H9 (cell line): Measurements from ENCODE around the gene CLSTN3. TPM values are rescaled to one million over a fixed set of nuclear protein-coding genes. Genes with fewer than 3 reads are reported as not detected.

ENCODE experiments used
- DNase-seq: peaks from one replicate; pipeline ENCODE4 v3.0.0-alpha.2; 2017
- H2AFZ ChIP-seq: one replicate; pipeline ENCODE4 v1.6.1; 2013; ENCODE audit warnings: mild to moderate bottlenecking, low read length, control low read depth, moderate library complexity
- H2AK5ac ChIP-seq: 2 replicates; pipeline ENCODE4 v1.6.1; 2013; ENCODE audit warnings: low read length, control low read depth, mixed read lengths; ENCODE audit not compliant: insufficient read length
- H2BK120ac ChIP-seq: one replicate; pipeline ENCODE4 v1.6.1; 2013; ENCODE audit warnings: low read depth, mild to moderate bottlenecking, low read length, control low read depth, inconsistent platforms; ENCODE audit not compliant: poor library complexity, severe bottlenecking
- H2BK12ac ChIP-seq: 2 replicates; pipeline ENCODE4 v1.6.1; 2013; ENCODE audit warnings: low read length, control low read depth, mixed read lengths, low read depth; ENCODE audit not compliant: insufficient read length
- H2BK15ac ChIP-seq: 2 replicates; pipeline ENCODE4 v1.6.1; 2013; ENCODE audit warnings: low read depth, low read length, control low read depth
- H2BK20ac ChIP-seq: one replicate; pipeline ENCODE4 v1.6.1; 2013; ENCODE audit warnings: low read depth, mild to moderate bottlenecking, low read length, control low read depth, inconsistent platforms; ENCODE audit not compliant: poor library complexity, severe bottlenecking
- H2BK5ac ChIP-seq: 2 replicates; pipeline ENCODE4 v1.6.1; 2013; ENCODE audit warnings: low read length, control low read depth, mixed read lengths; ENCODE audit not compliant: insufficient read length
- H3K14ac ChIP-seq: 2 replicates; pipeline ENCODE4 v1.6.1; 2013; ENCODE audit warnings: low read length, control low read depth; ENCODE audit not compliant: insufficient read depth
- H3K18ac ChIP-seq: 2 replicates; pipeline ENCODE4 v1.6.1; 2013; ENCODE audit warnings: low read depth, mild to moderate bottlenecking, mixed read lengths, low read length, control low read depth; ENCODE audit not compliant: insufficient read length
- H3K23ac ChIP-seq: 2 replicates; pipeline ENCODE4 v1.6.1; 2013; ENCODE audit warnings: low read length, control low read depth, mixed read lengths, low read depth; ENCODE audit not compliant: insufficient read length
- H3K23me2 ChIP-seq: 2 replicates; pipeline ENCODE4 v1.6.1; 2013; ENCODE audit warnings: low read depth, mild to moderate bottlenecking, mixed read lengths, low read length, control low read depth; ENCODE audit not compliant: insufficient read length, poor library complexity, severe bottlenecking
- H3K27ac ChIP-seq: 2 replicates; pipeline ENCODE4 v1.5.1; 2013; ENCODE audit warnings: low read length, control low read depth, mixed read lengths, low read depth; ENCODE audit not compliant: insufficient read length
- H3K27me3 ChIP-seq: 2 replicates; pipeline ENCODE4 v1.6.1; 2013; ENCODE audit warnings: low read length, control low read depth, inconsistent platforms; ENCODE audit not compliant: insufficient read depth
- H3K4ac ChIP-seq: 2 replicates; pipeline ENCODE4 v1.6.1; 2013; ENCODE audit warnings: low read depth, mild to moderate bottlenecking, control low read depth, inconsistent platforms, low read length, moderate library complexity
- H3K4me1 ChIP-seq: 2 replicates; pipeline ENCODE4 v1.6.1; 2013; ENCODE audit warnings: low read length, control low read depth, inconsistent platforms; ENCODE audit not compliant: insufficient read depth
- H3K4me2 ChIP-seq: 2 replicates; pipeline ENCODE4 v1.6.1; 2013; ENCODE audit warnings: low read length, control low read depth, mixed read lengths; ENCODE audit not compliant: insufficient read length, insufficient read depth
- H3K56ac ChIP-seq: 2 replicates; pipeline ENCODE4 v1.6.1; 2013; ENCODE audit warnings: low read depth, mild to moderate bottlenecking, mixed read lengths, low read length, control low read depth; ENCODE audit not compliant: insufficient read length
- H3K79me1 ChIP-seq: 2 replicates; pipeline ENCODE4 v1.6.1; 2013; ENCODE audit warnings: low read depth, mild to moderate bottlenecking, moderate library complexity, low read length, control low read depth, inconsistent platforms; ENCODE audit not compliant: insufficient read depth, poor library complexity, severe bottlenecking
- H3K79me2 ChIP-seq: 2 replicates; pipeline ENCODE4 v1.6.1; 2013; ENCODE audit warnings: low read length, control low read depth, inconsistent platforms; ENCODE audit not compliant: insufficient read depth
- H3K9ac ChIP-seq: 2 replicates; pipeline ENCODE4 v1.6.1; 2013; ENCODE audit warnings: low read length, control low read depth, mixed read lengths; ENCODE audit not compliant: insufficient read length; ENCODE audit errors: extremely low read depth
- H3K9me3 ChIP-seq: one replicate; pipeline ENCODE4 v1.6.1; 2013; ENCODE audit warnings: low read depth, low read length, inconsistent platforms; ENCODE audit not compliant: control insufficient read depth
- H3T11ph ChIP-seq: one replicate; pipeline ENCODE4 v1.6.1; 2013; ENCODE audit warnings: mild to moderate bottlenecking, low read length, control low read depth, inconsistent platforms
- H4K20me1 ChIP-seq: one replicate; pipeline ENCODE4 v1.6.1; 2013; ENCODE audit not compliant: control insufficient read depth, insufficient read length, insufficient read depth
- H4K5ac ChIP-seq: 2 replicates; pipeline ENCODE4 v1.6.1; 2013; ENCODE audit warnings: low read depth, mild to moderate bottlenecking, mixed read lengths, low read length, control low read depth; ENCODE audit not compliant: insufficient read length
- H4K8ac ChIP-seq: replicated peaks from 2 replicates; pipeline ENCODE4 v1.6.1; 2013; ENCODE audit warnings: low read length, control low read depth, mixed read lengths, low read depth; ENCODE audit not compliant: insufficient read length
- H4K91ac ChIP-seq: 2 replicates; pipeline ENCODE4 v1.6.1; 2013; ENCODE audit warnings: low read depth, mild to moderate bottlenecking, moderate library complexity, mixed read lengths, low read length, control low read depth; ENCODE audit not compliant: insufficient read length
- H3K27ac Mint-ChIP-seq, 3 experiments: 2 replicates in 2 of 3; 3 replicates in 1 of 3; pipeline ENCODE4 v1.8.0; 2020 to 2021; ENCODE audit warnings: mixed read lengths in 3 of 3, mild to moderate bottlenecking in 1 of 3, moderate library complexity in 1 of 3
- H3K27me3 Mint-ChIP-seq: 2 replicates; pipeline ENCODE4 v1.8.0; 2021; ENCODE audit warnings: low read depth, mild to moderate bottlenecking, moderate library complexity, mixed read lengths
- H3K36me3 Mint-ChIP-seq, 3 experiments: 2 replicates in 2 of 3; 3 replicates in 1 of 3; pipeline ENCODE4 v1.8.0; 2020 to 2021; ENCODE audit warnings: low read depth in 3 of 3, mixed read lengths in 3 of 3; ENCODE audit not compliant: insufficient read depth in 1 of 3
- H3K4me1 Mint-ChIP-seq, 2 experiments: 2 replicates each; pipeline ENCODE4 v1.8.0; 2020; ENCODE audit warnings: mixed read lengths in 2 of 2
- H3K4me3 Mint-ChIP-seq, 2 experiments: 2 replicates in 1 of 2; 3 replicates in 1 of 2; pipeline ENCODE4 v1.8.0; 2020 to 2021; ENCODE audit warnings: mild to moderate bottlenecking in 2 of 2, mixed read lengths in 2 of 2, moderate library complexity in 1 of 2
- H3K9me3 Mint-ChIP-seq, 2 experiments: 2 replicates in 1 of 2; 3 replicates in 1 of 2; pipeline ENCODE4 v1.8.0; 2020; ENCODE audit warnings: mild to moderate bottlenecking in 2 of 2, mixed read lengths in 2 of 2, moderate library complexity in 1 of 2
- CTCF ChIP-seq: fragments of 200-600 bp; sonication (generic); conservative IDR thresholded peaks from 3 replicates; pipeline ENCODE4 v1.8.0; 2021; ENCODE audit warnings: antibody characterized with exemption, mild to moderate bottlenecking
- WGBS: extraction: QIAGEN DNeasy Blood & Tissue Kit; methylation state at CpG from one replicate; pipeline ENCODE4 v1.1.7; 2013; ENCODE audit warnings: missing lambda C conversion rate, low lambda C conversion rate, mixed read lengths; ENCODE audit not compliant: insufficient read length; ENCODE audit errors: extremely low coverage; 5-methylcytosine and 5-hydroxymethylcytosine counted together
- total RNA-seq: library from RNA; stranded (reverse); gene quantifications from 2 replicates; pipeline ENCODE4 v1.2.1, GENCODE V29; 2021

Gene CLSTN3
- total RNA-seq, 1 experiment from 2014 or later, result 26.2 TPM

- Mint-ChIP-seq H3K4me1 (peaks cover 33 to 34% of the 10 kb centered on the region in 2 experiments), H3K27ac (no peak overlapping the region), H3K36me3 (peaks cover 8 to 10% (median 8%) of the 10 kb centered on the region in 3 experiments; a peak in 6 of 7 replicates), H3K4me3 (no peak overlapping the region), H3K27me3 (peaks cover 10% of the 10 kb centered on the region), H3K9me3 (no peaks in the 10 kb centered on the region)
- no peak for TF ChIP-seq CTCF
- no peaks in the 10 kb centered on the region for H3K79me1 ChIP-seq
- WGBS, result no CpG with 5 or more reads among the region's 5 CpGs
- H3K4ac ChIP-seq, result no peak overlapping the region
- no peak for DNase-seq
- no peak overlapping the region for H3K18ac ChIP-seq
- no peaks in the 10 kb centered on the region; the same call in 1 of the 2 replicates for H3K27me3 ChIP-seq
- no peak overlapping the region for H3K56ac ChIP-seq
- no peak overlapping the region for H2BK5ac ChIP-seq
- no peak overlapping the region for H3T11ph ChIP-seq
- H4K20me1 ChIP-seq, result no peaks in the 10 kb centered on the region
- peaks cover 16% of the 10 kb centered on the region; the same call in 1 of the 2 replicates for H3K4me1 ChIP-seq
- no peak overlapping the region for H3K14ac ChIP-seq
- no peak overlapping the region for H3K23ac ChIP-seq
- H2BK15ac ChIP-seq, result no peak overlapping the region
- no peak overlapping the region for H3K4me2 ChIP-seq
- H2BK12ac ChIP-seq, result no peak overlapping the region
- H4K8ac ChIP-seq, result no peak overlapping the region
- H2AK5ac ChIP-seq, result no peak overlapping the region
- no peaks in the 10 kb centered on the region for H3K79me2 ChIP-seq
- no peak overlapping the region for H4K5ac ChIP-seq
- H2BK20ac ChIP-seq, result no peak overlapping the region
- H2BK120ac ChIP-seq, result no peak overlapping the region
- H3K23me2 ChIP-seq, result peaks cover 4% of the 10 kb centered on the region
- no peaks in the 10 kb centered on the region for H3K9me3 ChIP-seq
- no peak overlapping the region for H3K27ac ChIP-seq
- H2AFZ ChIP-seq, result no peak overlapping the region
- H4K91ac ChIP-seq, result no peak overlapping the region
- no peak overlapping the region for H3K9ac ChIP-seq
These were observed 36.7 kb upstream of the CLSTN3 start for GRCh38 chr12:7093486-7093885.
